Lower leg skin (tissue), 4 donors: ENCODE data around the gene CCL25. TPM values are rescaled to one million over a fixed set of nuclear protein-coding genes. Genes with fewer than 3 reads are reported as not detected.

Experiments used
- DNase-seq, 2 donors: peaks; one replicate each; pipeline ENCODE4 v3.0.0-alpha.2; 2019; ENCODE audit warnings: low spot score in 2 of 2
- H3K4me3 ChIP-seq: fragments of 200-600 bp; sonication (generic); 2 replicates; pipeline ENCODE4 v1.5.1; 2017; ENCODE audit warnings: mild to moderate bottlenecking, low read depth; ENCODE audit not compliant: poor library complexity, severe bottlenecking
- CTCF ChIP-seq, 3 donors: fragments of 450-650 bp; IDR thresholded peaks; one replicate each; pipeline ENCODE4 v1.5.1; 2016; ENCODE audit warnings: antibody characterized with exemption in 3 of 3, mild to moderate bottlenecking in 3 of 3, moderate library complexity in 2 of 3
- POLR2A ChIP-seq, 2 donors: fragments of 450-650 bp; IDR thresholded peaks; one replicate each; pipeline ENCODE4 v1.6.1; 2016 to 2017; ENCODE audit warnings: antibody characterized with exemption in 2 of 2, mild to moderate bottlenecking in 1 of 2, moderate library complexity in 1 of 2
- WGBS, 2 donors: methylation state at CpG; one replicate each; pipeline ENCODE4 v1.1.5; 2018; 5-methylcytosine and 5-hydroxymethylcytosine counted together
- intact Hi-C: fragments of 100-400 bp; cut with DNase I; formaldehyde crosslinking; loops from one replicate; pipeline ENCODE4 v1.15.0; 2023; ENCODE audit warnings: low total_unique reads
- total RNA-seq, 4 donors: library from RNA; depleted of rRNA; stranded (reverse); fragments of >200 nt; gene quantifications; one replicate each; pipeline ENCODE4 v1.1.0, GENCODE V29; 2016

Gene CCL25
- total RNA-seq, 4 donors from 2014 or later, result 0.81 TPM; not detected in 3

- 92 to 95% methylated on average over 13 of the region's 13 CpGs for WGBS, 2 donors
- intact Hi-C loops, result no loop called here
- DNase-seq, result no peak
These were observed 31.6 kb downstream of the CCL25 start for GRCh38 chr19:8084152-8084551.

GRCh38 chr19:8085598-8086408 lies 33.2 kb downstream of the CCL25 start:
- DNase-seq, result no peak
- TF ChIP-seq CTCF (IDR thresholded peaks at IDR 0.05), result no peak
- no peak for TF ChIP-seq POLR2A (IDR thresholded peaks at IDR 0.05)
- intact Hi-C loops, result no loop called here
- 65 to 70% methylated on average over 20 of the region's 20 CpGs for WGBS, 2 donors
- H3K4me3 ChIP-seq, result no peak overlapping the region

More at GRCh38 chr19:8084152-8084551, 31.6 kb downstream of the CCL25 start:
- TF ChIP-seq CTCF (IDR thresholded peaks at IDR 0.05) (no peak), POLR2A (IDR thresholded peaks at IDR 0.05) (no peak)
- no peak overlapping the region for H3K4me3 ChIP-seq

- TF ChIP-seq POLR2A (IDR thresholded peaks at IDR 0.05), result no peak
- TF ChIP-seq CTCF (IDR thresholded peaks at IDR 0.05), result no peak
- no peak for DNase-seq
- no peak overlapping the region for H3K4me3 ChIP-seq
- WGBS, 2 donors, result 91 to 94% methylated on average over 13 of the region's 13 CpGs
- intact Hi-C loops, result no loop called here
These were observed 34.3 kb downstream of the CCL25 start for GRCh38 chr19:8086849-8087248.

- no peak overlapping the region for H3K4me3 ChIP-seq
- WGBS, 2 donors, result 96 to 98% methylated on average over 12 to 15 of the region's 15 CpGs
- TF ChIP-seq POLR2A (IDR thresholded peaks at IDR 0.05) (no peak), CTCF (IDR thresholded peaks at IDR 0.05) (no peak)
- DNase-seq, result no peak
- intact Hi-C loops, result no loop called here
These were observed 35.3 kb downstream of the CCL25 start for GRCh38 chr19:8087876-8088275.

- no peak overlapping the region for H3K4me3 ChIP-seq
- DNase-seq, result no peak
- TF ChIP-seq POLR2A (IDR thresholded peaks at IDR 0.05), result no peak
- TF ChIP-seq CTCF (IDR thresholded peaks at IDR 0.05), result no peak
- 83 to 90% methylated on average over 8 of the region's 8 CpGs for WGBS, 2 donors
- intact Hi-C loops, result no loop called here
These were observed 36.4 kb downstream of the CCL25 start for GRCh38 chr19:8088752-8089663.
